ENCODE results near the gene YEATS4. TPM values are rescaled to one million over a fixed set of nuclear protein-coding genes. Genes with fewer than 3 reads are reported as not detected.

The YEATS4 gene
- total and polyA plus RNA-seq, 10 donors: 11.3 to 36.5 (median 16.3) TPM

- H3K27ac ChIP-seq: peak within 1 kb of the TSS in 6 of 8 donors; percentile 46 to 87 (median 66)
- DNase-seq: no peak
Observed at GRCh38 chr12:69348162-69348938, 11.2 kb upstream of the YEATS4 start, which contains the start of gene LYZ. LYZ (plus strand) TSS chr12:69348381; CDS start chr12:69348409, 28 bp downstream.

GRCh38 chr12:69350002-69350626 is 9.4 kb upstream of the YEATS4 start:
- Histone ChIP-seq H3K9me3 (no peaks in the 10 kb centered on the region), H3K27ac (peak overlapping the region in 4 of 8 donors; percentile 12 to 87 (median 68)), H3K36me3 (peaks cover 0 to 26% (median 0%) of the 10 kb centered on the region in 6 donors), H3K4me3 (peak overlapping the region in 5 of 8 donors; percentile 5 to 50 (median 29)), H3K27me3 (replicated peaks in 1 of 7) (no peaks in the 10 kb centered on the region), H3K4me1 (peaks cover 0 to 30% (median 3%) of the 10 kb centered on the region in 6 donors)
- intact Hi-C loops (cut with DNase I; ENCODE audit: low total_unique reads): no loop called here
- 50 to 76% (median 68%) methylated on average over 2 of the region's 2 CpGs for WGBS, 5 donors
- TF ChIP-seq POLR2AphosphoS5 (IDR thresholded peaks at IDR 0.05) (no peak), CTCF (IDR thresholded peaks at IDR 0.05 in 8 of 11, conservative IDR thresholded peaks at IDR 0.05 in 3 of 11) (no peak), POLR2A (IDR thresholded peaks at IDR 0.05) (no peak)
- no peak for DNase-seq

More at GRCh38 chr12:69348162-69348938, 11.2 kb upstream of the YEATS4 start, which contains the start of gene LYZ:
- H3K9me3 ChIP-seq: no peaks in the 10 kb centered on the region
- intact Hi-C loops (cut with DNase I; ENCODE audit: low total_unique reads): no loop called here
- TF ChIP-seq CTCF (IDR thresholded peaks at IDR 0.05 in 8 of 11, conservative IDR thresholded peaks at IDR 0.05 in 3 of 11) (no peak), POLR2AphosphoS5 (IDR thresholded peaks at IDR 0.05) (peak in 1 of 3 donors; percentile 82), POLR2A (IDR thresholded peaks at IDR 0.05) (no peak)
- WGBS, 5 donors: 52 to 82% (median 64%) methylated on average over 4 of the region's 4 CpGs
- peaks cover 0 to 16% (median 0%) of the 10 kb centered on the region in 6 donors for H3K36me3 ChIP-seq
- peak within 1 kb of the TSS in 5 of 8 donors; percentile 5 to 50 (median 29) for H3K4me3 ChIP-seq
- no peaks in the 10 kb centered on the region for H3K27me3 ChIP-seq (replicated peaks in 1 of 7)
- peaks cover 0 to 37% (median 3%) of the 10 kb centered on the region in 6 donors for H3K4me1 ChIP-seq

- 67 to 91% (median 78%) methylated on average over 1 of the region's 1 CpG for WGBS, 5 donors
- no peak for DNase-seq
- H3K4me1 ChIP-seq: peaks cover 0 to 25% (median 3%) of the 10 kb centered on the region in 6 donors
- peaks cover 0 to 26% (median 0%) of the 10 kb centered on the region in 6 donors for H3K36me3 ChIP-seq
- H3K27ac ChIP-seq: peak overlapping the region in 1 of 8 donors; percentile 87
- H3K4me3 ChIP-seq: peak overlapping the region in 4 of 8 donors; percentile 5 to 50 (median 32)
- H3K9me3 ChIP-seq: no peaks in the 10 kb centered on the region
- intact Hi-C loops (cut with DNase I; ENCODE audit: low total_unique reads): no loop called here
- H3K27me3 ChIP-seq (replicated peaks in 1 of 7): no peaks in the 10 kb centered on the region
- no peak for TF ChIP-seq POLR2AphosphoS5 (IDR thresholded peaks at IDR 0.05)
- no peak for TF ChIP-seq CTCF (IDR thresholded peaks at IDR 0.05 in 8 of 11, conservative IDR thresholded peaks at IDR 0.05 in 3 of 11)
- no peak for TF ChIP-seq POLR2A (IDR thresholded peaks at IDR 0.05)
Observed at GRCh38 chr12:69350777-69351176, 8.8 kb upstream of the YEATS4 start.
